Transverse colon (tissue), 4 donors: Measurements from ENCODE around the gene CDH6.

ENCODE experiments used
- EP300 ChIP-seq: sonication (generic); formaldehyde crosslinking; IDR thresholded peaks from one replicate; pipeline ENCODE4 v1.6.1; 2017; ENCODE audit warnings: antibody characterized with exemption, low read depth
- POLR2AphosphoS5 ChIP-seq, 3 donors: sonication (generic); formaldehyde crosslinking; IDR thresholded peaks; one replicate each; pipeline ENCODE4 v1.6.1; 2016; ENCODE audit warnings: antibody characterized with exemption in 3 of 3
- TF ChIP-seq, protein P1 (sequence below), 5 experiments: fragments of 200-600 bp in 3 of 5; fragments of 450-650 bp in 2 of 5; sonication (generic) in 3 of 5; IDR thresholded peaks; 1 replicate in 2 of 5; 2 replicates in 3 of 5; pipeline ENCODE4 v1.5.1; 2016 to 2017; ENCODE audit warnings: antibody characterized with exemption in 5 of 5, inconsistent platforms in 3 of 5, mild to moderate bottlenecking in 2 of 5, moderate library complexity in 1 of 5

DNA sequence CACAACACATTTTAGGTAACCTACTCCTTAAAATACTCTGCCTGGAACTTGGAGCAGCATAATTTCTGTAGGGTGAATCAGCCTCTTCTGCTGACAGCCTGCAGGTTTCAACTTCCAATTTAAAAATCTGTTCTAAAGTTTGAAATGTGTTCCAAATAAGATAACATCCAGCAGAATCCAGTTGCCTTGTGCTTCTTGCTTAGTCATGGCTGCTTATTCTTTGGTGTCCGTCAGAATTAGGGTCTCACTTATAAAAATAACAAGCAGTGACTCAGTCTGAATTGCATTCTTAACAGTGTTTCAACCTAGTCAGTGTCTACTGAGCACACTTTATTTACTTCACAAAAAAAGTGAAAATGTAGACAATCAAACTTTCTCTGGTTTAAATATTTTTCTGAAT is 3.7 kb downstream of the CDH6 start:
- TF ChIP-seq POLR2AphosphoS5 (IDR thresholded peaks at IDR 0.05) (no peak), EP300 (no peak)
- TF ChIP-seq, protein P1, sequence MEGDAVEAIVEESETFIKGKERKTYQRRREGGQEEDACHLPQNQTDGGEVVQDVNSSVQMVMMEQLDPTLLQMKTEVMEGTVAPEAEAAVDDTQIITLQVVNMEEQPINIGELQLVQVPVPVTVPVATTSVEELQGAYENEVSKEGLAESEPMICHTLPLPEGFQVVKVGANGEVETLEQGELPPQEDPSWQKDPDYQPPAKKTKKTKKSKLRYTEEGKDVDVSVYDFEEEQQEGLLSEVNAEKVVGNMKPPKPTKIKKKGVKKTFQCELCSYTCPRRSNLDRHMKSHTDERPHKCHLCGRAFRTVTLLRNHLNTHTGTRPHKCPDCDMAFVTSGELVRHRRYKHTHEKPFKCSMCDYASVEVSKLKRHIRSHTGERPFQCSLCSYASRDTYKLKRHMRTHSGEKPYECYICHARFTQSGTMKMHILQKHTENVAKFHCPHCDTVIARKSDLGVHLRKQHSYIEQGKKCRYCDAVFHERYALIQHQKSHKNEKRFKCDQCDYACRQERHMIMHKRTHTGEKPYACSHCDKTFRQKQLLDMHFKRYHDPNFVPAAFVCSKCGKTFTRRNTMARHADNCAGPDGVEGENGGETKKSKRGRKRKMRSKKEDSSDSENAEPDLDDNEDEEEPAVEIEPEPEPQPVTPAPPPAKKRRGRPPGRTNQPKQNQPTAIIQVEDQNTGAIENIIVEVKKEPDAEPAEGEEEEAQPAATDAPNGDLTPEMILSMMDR (IDR thresholded peaks at IDR 0.05): no peak
